ENCODE data around the gene DIO3. TPM values are rescaled to one million over a fixed set of nuclear protein-coding genes. Genes with fewer than 3 reads are reported as not detected.

Gene DIO3
- polyA plus RNA-seq, 3 donors, result 0.11 to 0.35 (median 0.20) TPM

DNA sequence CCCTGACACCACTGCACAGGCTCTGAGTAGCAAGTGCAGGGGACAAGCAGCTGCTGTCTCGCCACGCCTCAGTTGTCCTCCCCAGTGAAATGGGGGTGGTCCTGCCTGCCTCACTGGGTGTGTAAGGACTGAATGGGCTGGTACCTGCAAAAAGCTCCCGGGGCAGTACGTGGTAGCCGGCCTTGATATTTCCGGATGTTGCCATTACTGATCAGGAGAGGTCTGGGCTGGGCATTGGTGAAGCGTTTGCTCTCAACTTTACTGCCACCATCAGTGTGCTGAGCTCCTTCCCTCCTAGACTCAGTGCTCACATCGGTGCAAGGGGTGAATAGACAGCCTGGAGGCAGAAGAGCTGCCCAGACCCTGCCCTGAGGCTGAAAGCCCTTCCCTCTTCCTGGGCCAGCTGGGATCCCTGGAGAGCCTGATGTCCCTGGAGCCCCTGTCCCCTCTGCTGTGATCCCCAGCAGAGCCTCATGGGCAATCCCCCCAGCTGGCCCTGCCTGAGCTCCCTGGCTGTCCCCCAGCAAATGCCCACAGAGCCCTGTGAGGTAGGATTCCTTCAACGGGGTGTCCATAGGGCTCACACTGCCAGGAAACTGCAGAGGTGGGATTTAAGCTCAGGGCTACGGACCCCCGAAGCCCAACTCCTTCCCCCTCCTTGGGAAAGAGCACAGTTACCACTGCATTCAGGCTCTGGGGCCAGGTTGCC lies 18.2 kb downstream of the DIO3 start:
- no peak for DNase-seq (ENCODE audit: low read depth in 3 of 3, low spot score in 2 of 3)

DNA sequence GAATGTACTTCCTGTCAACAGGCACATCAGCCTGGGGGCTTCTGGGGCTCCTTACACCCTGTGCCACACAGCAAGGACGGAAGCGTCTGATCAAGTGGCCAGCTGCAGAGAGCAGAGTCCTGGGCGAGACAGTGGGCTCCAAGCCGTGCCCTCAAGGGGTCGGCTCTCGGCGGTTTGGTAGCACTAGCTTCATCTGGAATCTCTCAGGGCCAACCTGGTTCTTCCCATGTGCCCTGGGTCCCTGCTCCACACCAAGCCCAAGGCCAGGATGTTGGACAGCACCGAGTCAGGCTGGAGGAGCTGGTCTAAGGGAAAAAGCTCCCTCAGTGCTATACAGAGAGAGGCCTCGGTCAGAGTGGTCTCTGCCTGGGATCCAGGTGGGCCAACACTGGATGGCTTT lies 20.5 kb downstream of the DIO3 start:
- no peak for DNase-seq (ENCODE audit: low read depth in 3 of 3, low spot score in 2 of 3)

DNA sequence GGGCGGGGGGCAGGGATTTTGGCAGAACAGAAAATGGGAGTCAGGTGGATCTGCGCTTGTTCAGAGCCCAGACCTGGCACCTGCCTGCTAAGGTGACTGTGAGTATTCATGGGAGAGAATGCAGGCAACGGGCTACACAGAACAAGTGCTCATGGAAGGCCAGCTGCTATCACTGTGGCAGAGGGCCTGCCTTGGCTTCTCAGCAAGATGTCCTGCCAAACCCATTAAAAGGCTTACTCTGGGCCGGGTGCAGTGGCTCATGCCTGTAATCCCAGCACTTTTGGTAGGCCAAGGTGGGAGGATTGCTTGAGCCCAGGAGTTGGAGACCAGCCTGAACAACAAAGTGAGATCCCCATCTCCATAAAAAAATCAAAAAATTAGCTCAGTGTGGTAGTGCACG lies 21.0 kb downstream of the DIO3 start:
- DNase-seq (ENCODE audit: low read depth in 3 of 3, low spot score in 2 of 3), result no peak

DNA sequence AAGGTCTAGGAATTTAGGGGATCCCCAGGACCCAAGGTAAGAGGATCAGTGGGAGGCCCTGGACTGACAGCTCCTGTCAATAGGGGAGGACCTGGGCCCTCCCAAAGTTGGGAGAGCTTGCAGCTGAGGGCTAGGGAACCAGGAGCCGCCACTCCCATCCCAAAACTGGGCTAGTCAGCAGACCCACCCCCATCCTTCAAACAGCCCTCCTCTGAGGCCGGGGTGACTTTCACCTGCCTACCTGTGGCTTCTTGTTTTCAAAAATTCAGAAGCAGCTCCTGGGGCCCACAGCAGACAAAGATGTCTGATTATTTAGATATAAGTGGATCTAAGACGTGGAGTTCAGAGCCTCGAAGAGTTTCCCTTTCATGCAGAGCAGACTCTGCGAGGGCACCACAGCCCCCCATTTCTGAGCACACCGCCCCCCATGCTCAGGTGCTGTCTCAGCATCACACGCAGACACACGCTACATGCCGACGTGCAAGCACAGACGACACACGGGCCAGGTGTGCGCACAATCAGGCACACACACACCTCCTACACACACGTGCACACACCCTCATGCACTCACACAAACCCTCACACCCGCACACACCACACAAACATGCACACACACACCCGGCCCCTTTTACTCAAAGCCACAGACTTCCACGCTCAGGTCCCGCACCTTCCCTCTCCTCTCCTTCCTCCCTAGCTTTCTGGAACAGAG lies 21.9 kb downstream of the DIO3 start:
- no peak for DNase-seq (ENCODE audit: low read depth in 3 of 3, low spot score in 2 of 3)

DNA sequence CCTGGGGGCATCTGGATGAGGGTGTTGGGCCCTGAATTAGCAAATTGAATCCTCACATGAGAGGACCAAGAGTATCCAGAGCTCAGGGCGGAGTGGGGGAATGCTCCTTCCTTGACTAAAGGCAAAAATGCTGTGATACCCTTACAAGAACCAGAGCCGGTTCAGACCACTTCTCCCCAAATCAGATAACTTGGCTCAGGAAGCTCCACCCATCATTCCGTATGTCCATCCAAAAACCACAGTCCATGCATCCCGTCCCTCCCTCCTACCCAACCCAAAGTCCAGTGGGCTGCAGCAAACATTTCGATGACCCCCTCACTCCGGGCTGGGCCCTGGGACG lies 22.4 kb downstream of the DIO3 start:
- DNase-seq (ENCODE audit: low read depth in 3 of 3, low spot score in 2 of 3), result no peak

DNA sequence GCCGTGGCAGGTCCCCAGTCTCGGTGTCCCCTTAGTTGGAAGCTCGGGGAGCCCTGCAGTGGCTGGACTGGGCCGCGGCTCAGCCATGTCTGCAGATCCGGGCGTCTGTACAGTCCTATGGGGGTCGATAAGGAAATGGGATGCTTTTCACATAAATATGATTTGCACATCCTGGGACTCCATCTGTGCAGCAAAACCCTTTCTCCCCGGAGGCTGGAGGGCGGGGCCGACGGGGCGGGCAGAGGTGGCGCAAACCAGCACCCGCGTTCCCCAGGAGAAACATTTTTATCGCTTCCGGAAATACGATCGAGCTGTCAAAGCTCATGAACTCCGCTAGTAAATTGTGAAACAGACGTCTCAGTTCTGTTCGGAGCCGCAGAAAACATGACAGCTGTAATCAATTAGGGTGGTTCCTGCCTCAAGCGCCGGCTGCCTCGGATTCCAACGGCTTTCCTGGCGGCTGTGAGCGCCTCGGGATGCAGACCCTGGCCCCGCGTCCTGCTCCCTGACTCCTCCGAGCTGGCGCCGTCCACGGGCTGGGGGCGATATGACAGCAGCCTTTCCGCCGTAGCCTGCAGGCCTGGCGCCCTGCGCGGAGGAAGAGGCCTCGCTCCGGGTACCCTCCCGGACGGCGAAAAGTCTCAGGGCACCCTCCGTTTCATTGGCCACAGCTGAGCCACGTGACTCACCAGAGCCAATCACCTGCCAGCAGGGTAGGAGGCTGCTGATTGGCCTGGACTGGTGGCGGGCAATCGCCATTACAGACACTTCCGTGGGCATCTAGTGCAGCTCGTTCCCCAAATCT lies 23.0 kb downstream of the DIO3 start:
- DNase-seq (ENCODE audit: low read depth in 3 of 3, low spot score in 2 of 3), result peak; percentile 67 to 75 (median 70)

DNA sequence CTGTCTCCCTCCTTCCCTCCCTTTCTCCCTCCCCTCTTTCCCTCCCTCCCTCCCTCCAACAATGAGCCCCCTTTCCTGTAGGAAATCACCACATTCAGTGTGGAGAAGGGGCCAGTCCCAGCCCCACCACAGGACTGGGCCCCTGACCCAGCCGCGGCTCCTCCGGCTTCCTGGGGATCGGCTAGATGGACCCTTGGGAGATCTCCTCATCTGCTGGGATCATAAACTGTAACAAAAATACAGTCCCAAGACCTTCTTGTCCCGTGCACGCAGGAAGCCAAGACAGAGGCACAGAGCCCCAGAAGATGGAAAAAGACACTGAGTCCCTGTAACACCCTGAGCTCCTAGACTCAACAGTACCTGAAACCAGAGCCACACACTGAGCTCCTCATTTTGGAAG lies 23.9 kb downstream of the DIO3 start:
- DNase-seq (ENCODE audit: low read depth in 3 of 3, low spot score in 2 of 3), result no peak

DNA sequence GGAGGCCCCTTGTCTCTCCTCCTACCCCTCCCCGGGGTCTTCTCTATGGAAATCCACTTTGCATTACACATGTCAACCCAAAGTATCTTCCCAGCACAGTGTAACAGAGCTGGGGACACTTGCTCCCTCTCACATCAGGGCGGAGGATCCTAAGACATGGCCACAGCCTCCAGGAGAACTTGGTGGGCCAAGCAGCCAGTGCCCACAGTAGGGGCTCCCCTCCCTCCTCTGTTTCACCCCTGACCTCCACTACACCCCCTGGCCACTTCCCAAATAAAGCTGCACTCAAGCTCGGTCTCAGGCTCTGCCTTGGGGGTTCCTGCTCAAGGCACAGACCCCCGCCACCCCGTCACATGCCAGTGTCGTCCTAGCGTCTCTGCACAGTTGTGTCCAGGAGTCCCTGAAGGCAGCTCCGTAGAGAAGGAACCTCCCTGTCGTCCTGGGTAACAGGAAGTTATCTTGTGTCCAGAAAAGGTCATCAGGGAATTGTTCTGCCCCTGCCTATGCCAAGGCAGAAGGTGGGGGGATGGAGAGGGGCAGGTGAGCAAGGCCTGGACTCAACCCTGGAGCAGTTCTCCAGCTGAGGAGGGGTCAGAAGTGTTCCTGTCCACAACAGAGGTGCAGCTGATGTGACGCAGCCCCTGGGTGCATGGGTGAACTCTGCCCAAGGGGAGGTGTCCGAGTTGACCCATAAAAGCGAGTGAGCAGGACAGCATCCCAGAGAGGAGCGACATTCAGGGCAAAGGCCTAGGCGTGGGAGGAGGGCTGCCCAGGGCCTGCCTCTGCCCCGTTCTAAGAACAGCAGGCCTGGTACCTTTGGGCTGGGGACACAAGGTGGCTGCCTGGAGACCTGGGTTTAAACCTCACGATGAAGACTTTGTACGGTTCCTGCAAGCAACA lies 25.5 kb downstream of the DIO3 start:
- DNase-seq (ENCODE audit: low read depth in 3 of 3, low spot score in 2 of 3), result no peak

DNA sequence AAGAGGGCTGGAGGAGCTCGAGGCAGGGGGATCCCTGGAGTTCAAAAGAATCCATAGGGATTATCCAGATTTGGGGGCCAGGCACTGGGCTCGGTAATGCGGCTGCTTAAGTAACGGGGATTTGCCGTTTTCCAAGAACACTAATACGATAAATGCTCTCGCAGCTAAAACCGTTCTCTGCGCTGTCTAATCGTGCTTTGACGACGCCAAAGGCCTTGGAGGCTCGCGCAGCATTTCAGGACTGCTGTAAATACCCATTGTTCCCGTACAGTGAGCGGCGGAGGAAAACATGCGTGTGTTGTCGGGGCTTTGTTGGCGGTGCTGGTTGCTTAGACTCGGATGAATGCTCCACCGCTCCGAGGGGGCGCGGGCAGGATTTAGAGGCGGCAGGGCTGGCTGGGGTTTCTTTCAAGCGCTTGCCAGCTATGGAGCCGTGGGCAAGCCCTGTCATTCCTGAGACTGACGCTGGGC lies 26.2 kb downstream of the DIO3 start:
- no peak for DNase-seq (ENCODE audit: low read depth in 3 of 3, low spot score in 2 of 3)

DNA sequence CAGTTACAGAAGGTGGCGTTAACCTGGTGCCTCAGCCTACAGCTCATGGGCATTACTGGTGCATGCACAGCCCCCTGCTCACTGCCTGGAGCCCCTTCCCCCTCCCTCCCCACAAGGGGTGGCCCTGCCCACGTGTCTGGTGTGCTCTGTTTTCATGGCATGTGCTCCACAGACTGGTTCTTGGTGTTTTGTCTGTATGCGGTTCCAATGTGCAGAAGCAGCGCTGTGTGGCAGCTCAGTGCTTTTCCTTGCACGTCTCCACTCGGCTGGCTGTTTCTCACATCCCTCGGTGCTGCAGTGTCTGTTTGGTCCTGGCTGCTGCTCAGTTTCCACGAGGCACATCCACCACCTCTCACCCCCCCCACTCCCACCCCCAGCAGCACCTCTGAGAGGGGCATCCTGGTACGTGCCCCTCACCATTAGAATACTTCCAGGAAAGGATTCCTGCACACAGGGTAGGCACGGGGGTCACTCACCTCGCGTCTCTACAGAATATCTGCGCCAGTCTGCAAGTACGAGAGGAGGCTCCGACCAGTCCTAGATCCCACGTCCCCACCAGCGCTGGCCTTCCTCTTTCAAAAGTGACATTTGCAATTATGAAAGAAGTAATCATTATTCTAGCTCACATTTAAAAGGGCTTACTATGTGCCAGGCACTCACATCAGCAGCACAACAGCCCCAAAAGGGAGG lies 27.1 kb downstream of the DIO3 start:
- no peak for DNase-seq (ENCODE audit: low read depth in 3 of 3, low spot score in 2 of 3)

DNA sequence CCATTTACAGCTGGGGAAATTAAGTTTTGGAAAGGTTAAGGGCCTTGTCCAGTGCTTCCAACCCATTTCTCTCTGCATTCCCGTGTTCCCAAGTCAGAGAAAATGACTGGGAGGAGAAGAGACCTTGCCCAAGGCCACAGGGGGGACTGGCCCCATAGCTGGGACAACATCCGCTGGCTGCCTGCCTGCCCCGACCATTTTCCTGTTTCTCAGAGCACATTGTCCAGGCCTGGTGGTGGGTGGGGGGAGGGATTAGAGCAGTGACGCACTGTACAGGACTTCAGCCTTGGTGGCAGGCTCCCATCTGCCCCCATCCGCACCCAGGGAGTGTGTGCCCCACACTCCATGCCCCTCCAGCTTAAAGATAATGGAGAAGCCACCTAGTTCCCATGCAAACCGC lies 27.7 kb downstream of the DIO3 start:
- no peak for DNase-seq (ENCODE audit: low read depth in 3 of 3, low spot score in 2 of 3)

DNA sequence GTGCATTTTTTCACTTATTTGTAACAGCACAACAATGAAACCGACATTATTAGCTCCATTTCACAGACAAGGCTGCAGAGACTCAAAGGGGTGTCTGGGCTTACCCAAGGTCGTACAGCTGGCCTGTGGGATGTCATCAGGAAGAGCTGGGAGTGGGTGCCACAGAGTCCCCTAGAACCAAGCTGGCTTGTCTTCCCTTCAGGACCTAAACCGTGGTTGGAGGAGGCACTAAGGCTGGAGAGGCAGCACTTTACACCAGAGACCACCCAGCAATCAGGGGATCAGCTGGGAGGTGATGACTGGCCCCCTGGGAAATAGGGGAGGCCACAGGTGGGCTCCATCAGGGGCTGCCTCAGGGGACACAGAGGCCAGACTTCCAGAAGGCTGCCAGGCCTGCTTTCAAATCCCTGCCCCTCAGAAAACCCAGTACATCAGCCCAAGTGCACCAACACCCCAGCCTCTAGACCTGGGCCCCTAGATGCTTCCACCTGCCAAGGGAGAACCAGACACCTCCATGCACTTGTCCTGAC lies 28.3 kb downstream of the DIO3 start:
- no peak for DNase-seq (ENCODE audit: low read depth in 3 of 3, low spot score in 2 of 3)

DNA sequence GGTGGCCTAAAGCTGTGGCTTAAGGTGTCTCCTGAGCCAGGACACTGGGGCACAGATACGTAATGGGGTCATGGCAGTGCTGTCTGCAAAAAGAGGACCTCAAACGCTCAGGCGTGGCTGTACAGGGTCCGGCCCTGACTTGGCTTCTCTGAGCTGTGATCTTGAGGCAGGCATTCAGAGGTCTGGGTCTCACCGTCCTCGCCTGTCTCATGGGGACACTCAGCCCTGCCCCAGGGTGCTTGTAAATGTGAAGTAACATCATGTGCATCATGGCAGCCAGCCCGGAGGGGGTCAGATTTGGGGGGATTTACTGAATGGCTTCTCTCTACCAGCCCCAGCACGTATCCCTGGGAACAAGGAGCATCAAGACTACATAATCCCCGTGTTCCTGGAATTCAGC lies 28.8 kb downstream of the DIO3 start:
- DNase-seq (ENCODE audit: low read depth in 3 of 3, low spot score in 2 of 3), result no peak

DNA sequence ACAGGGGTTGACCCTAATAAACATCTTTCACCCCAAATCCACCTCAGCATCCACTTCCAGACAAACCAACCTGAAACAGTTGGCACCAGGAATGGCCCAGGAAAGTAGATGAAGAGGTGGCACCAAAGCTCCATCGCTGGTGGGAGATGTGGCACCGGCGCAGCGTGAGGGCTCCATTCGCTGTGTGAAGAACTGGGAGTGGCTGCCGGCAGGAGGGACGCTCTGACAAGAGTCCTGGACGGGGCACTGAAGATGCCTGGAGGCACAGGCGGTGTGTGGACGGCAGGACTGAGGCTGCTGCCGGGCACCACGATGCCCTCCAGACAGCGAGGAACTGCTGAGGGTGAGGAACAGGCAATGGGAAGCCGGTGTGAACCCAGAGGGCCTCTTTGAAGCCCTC lies 29.3 kb downstream of the DIO3 start:
- DNase-seq (ENCODE audit: low read depth in 3 of 3, low spot score in 2 of 3), result no peak

DNA sequence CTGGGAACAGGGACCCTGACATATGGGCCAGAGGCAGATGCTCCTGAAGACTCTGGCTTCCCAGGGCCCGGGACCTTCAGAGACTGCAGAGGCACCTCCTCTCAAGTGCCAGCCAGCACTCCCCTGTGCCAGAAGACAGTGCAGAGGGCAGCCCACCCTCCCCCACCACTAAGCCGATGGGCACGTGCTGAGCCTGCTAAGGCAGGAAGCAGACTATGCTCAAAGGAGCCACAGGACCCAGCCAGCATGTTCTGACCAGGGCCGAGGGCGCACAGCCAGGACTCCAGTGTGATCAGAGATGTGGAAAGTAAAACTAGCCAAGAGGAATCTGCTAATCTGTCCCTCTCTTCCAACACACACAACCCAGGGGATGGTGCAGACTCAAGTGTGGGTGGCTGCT lies 29.8 kb downstream of the DIO3 start:
- no peak for DNase-seq (ENCODE audit: low read depth in 3 of 3, low spot score in 2 of 3)

DNA sequence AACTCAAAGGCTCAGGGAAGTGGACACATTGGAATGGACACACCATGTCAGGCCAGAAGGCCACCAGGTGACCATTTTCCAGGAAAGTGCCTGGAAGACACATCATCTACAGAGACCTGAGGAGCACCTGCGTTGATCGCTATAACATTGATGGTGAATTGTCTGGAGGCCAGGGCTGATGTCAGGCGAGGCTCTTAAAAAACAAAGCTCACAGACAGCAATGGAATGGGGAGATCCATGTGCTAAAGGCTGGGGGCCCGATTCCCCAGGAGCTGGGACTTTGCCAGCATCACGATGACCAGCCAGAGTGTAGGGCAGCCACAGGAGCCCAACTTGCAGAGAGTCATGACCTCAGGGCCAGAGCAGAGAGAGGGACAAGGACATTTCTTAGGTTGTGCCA lies 30.3 kb downstream of the DIO3 start:
- DNase-seq (ENCODE audit: low read depth in 3 of 3, low spot score in 2 of 3), result no peak

DNA sequence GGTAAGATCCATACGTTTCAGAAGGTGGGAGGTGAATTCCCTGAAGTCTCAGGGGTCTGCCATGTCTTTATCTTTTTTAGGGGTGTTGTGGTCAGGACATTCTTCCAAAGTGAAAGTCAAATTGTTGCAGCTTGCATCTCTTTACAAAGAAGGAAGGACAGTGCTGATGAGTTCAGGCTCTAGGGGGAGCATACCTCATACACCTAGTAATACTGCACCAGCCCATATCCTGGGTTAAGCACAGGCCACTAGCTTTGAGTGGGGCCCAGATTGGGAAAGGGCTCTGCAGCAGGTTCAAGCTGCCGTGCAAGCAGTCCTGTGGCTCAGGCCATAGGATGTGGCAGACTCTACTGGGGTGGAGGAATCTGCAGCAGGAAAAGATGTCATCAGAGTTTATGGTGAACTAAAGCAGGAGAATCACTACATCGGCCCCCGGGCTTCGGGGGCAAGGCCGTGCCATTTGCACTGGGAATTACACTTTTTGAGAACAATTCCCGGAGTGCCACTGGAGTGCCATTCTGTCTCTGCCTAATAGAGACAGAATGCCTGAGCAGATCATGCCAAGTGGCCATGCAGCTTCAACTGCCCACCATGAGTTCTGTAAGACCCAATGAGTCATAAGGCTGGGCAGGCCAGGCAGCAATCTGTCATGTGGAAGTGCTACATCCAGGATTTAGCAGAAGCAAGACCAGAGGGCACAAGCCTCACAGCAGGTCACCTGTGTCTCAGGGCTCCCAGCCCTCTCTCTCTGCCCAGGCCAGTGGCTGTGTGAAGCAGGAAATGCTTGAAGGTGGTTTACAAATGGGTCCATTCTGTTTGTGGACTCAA lies 32.3 kb downstream of the DIO3 start:
- DNase-seq (ENCODE audit: low read depth in 3 of 3, low spot score in 2 of 3), result no peak

DNA sequence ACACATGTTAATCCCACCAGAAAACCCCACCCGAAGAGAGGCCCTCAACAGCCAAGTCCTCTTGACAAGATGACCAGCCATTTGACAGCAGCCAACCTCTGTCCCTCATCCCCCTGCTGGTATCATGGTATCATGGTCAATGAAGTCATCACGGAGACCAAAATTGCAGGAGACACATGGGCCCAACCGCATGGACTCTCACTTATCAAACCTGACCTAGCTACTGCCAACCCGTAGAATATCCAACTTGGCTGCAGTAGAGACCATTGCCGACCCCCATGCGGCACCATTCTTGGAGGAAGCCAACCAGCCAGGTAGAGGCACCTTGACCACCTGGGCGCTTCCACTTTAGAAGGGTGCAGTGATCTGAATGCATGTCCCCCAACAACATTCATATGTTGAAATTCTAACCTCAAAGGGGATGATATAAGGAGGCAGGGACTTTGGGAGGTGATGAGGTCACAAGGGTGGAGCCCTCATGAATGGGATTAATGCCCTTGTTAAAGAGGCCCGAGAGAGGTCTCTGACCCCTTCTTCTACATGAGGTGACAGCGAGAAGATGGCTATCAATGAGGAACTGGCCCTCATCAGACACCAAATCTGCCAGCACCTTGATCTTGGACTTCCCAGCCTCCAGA lies 33.3 kb downstream of the DIO3 start:
- DNase-seq (ENCODE audit: low read depth in 3 of 3, low spot score in 2 of 3), result no peak

DNA sequence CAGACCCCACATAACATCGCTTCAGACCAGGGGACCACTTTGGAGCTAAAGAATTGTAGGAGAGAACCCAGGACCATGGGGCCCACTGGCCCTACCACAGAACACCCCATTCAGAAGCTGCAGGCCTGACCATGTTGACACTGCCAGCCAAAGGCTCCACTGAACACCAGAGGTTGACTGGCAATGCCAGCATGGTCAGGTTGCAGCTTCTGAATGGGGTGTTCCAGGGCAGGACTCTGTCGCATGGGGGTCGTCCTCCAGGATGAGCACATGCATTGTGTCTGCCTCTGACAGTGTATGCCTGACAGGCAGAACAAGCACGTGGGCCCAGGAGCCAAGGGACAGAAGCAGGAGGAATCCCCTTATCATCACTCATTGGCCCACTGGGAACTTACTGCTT lies 34.1 kb downstream of the DIO3 start:
- DNase-seq (ENCODE audit: low read depth in 3 of 3, low spot score in 2 of 3), result no peak
